ENCODE results near the gene PCDHB4. TPM values are rescaled to one million over a fixed set of nuclear protein-coding genes. Genes with fewer than 3 reads are reported as not detected.

PCDHB4 gene
- total and polyA plus RNA-seq, 10 of the 15 experiments (the other 5 are each of a cell fraction or from before 2014, with no cell fraction given) = not detected

Other genes with a start within 250 kb of the PCDHB4 start
Only the 7 nearest of the 29 such genes appear.
- gene PCDHB2, start 27.2 kb upstream of the PCDHB4 start, total RNA-seq (2014; rRNA removed) = 0.17 TPM in 1 of 2 replicates, not detected in the other
- gene PCDHB2, start 27.2 kb upstream of the PCDHB4 start, total RNA-seq (2014; rRNA removed; fragmentation: Illumina TruSeq; extraction: Trizol) = not detected in 2 replicates
- gene PCDHB2, start 27.2 kb upstream of the PCDHB4 start, total RNA-seq (2021) = 0.13 TPM in 1 of 2 replicates, not detected in the other
- gene PCDHB2, start 27.2 kb upstream of the PCDHB4 start, polyA plus RNA-seq (2011; rRNA removed) = 0.11 TPM in 1 of 2 replicates, not detected in the other
- not detected in 2 replicates for gene PCDHB2, start 27.2 kb upstream of the PCDHB4 start, polyA plus RNA-seq (2014; fragmentation: Illumina TruSeq; extraction: Trizol)
- not detected for gene PCDHB2, start 27.2 kb upstream of the PCDHB4 start, polyA plus RNA-seq (2014; fragmentation: Nextera tagmentation; extraction: Ambion mirVana)
- 0.04 TPM in 1 of 2 replicates, not detected in the other for gene PCDHB2, start 27.2 kb upstream of the PCDHB4 start, polyA plus RNA-seq (2014; rRNA removed)
- under 1 TPM in 1 of 2 experiments, not detected in 1; 0.08 TPM for gene PCDHB2, start 27.2 kb upstream of the PCDHB4 start, polyA plus RNA-seq (2016; fragmentation: Nextera tagmentation; extraction: Ambion mirVana)
- not detected in 2 replicates for gene PCDHB3, start 21.3 kb upstream of the PCDHB4 start, total RNA-seq (2014; rRNA removed)
- not detected in 2 replicates for gene PCDHB3, start 21.3 kb upstream of the PCDHB4 start, total RNA-seq (2014; rRNA removed; fragmentation: Illumina TruSeq; extraction: Trizol)
- gene PCDHB3, start 21.3 kb upstream of the PCDHB4 start, total RNA-seq (2021) = not detected in 2 replicates
- not detected in 2 replicates for gene PCDHB3, start 21.3 kb upstream of the PCDHB4 start, polyA plus RNA-seq (2011; rRNA removed)
- gene PCDHB3, start 21.3 kb upstream of the PCDHB4 start, polyA plus RNA-seq (2014; fragmentation: Illumina TruSeq; extraction: Trizol) = 0.05 TPM in 1 of 2 replicates, not detected in the other
- gene PCDHB3, start 21.3 kb upstream of the PCDHB4 start, polyA plus RNA-seq (2014; fragmentation: Nextera tagmentation; extraction: Ambion mirVana) = not detected
- not detected in 2 replicates for gene PCDHB3, start 21.3 kb upstream of the PCDHB4 start, polyA plus RNA-seq (2014; rRNA removed)
- gene PCDHB3, start 21.3 kb upstream of the PCDHB4 start, polyA plus RNA-seq (2016; fragmentation: Nextera tagmentation; extraction: Ambion mirVana) = not detected
- gene PCDHB5, start 13.4 kb downstream of the PCDHB4 start, total RNA-seq (2014; rRNA removed) = not detected in 2 replicates
- gene PCDHB5, start 13.4 kb downstream of the PCDHB4 start, total RNA-seq (2014; rRNA removed; fragmentation: Illumina TruSeq; extraction: Trizol) = not detected in 2 replicates
- not detected in 2 replicates for gene PCDHB5, start 13.4 kb downstream of the PCDHB4 start, total RNA-seq (2021)
- gene PCDHB5, start 13.4 kb downstream of the PCDHB4 start, polyA plus RNA-seq (2011; rRNA removed) = 0.03 TPM in 1 of 2 replicates, not detected in the other
- gene PCDHB5, start 13.4 kb downstream of the PCDHB4 start, polyA plus RNA-seq (2014; fragmentation: Illumina TruSeq; extraction: Trizol) = not detected in 2 replicates
- not detected for gene PCDHB5, start 13.4 kb downstream of the PCDHB4 start, polyA plus RNA-seq (2014; fragmentation: Nextera tagmentation; extraction: Ambion mirVana)
- not detected in 2 replicates for gene PCDHB5, start 13.4 kb downstream of the PCDHB4 start, polyA plus RNA-seq (2014; rRNA removed)
- under 1 TPM in 1 of 2 experiments, not detected in 1; 0.09 TPM for gene PCDHB5, start 13.4 kb downstream of the PCDHB4 start, polyA plus RNA-seq (2016; fragmentation: Nextera tagmentation; extraction: Ambion mirVana)
- gene PCDHB6, start 28.2 kb downstream of the PCDHB4 start, total RNA-seq (2014; rRNA removed) = not detected in 2 replicates
- gene PCDHB6, start 28.2 kb downstream of the PCDHB4 start, total RNA-seq (2014; rRNA removed; fragmentation: Illumina TruSeq; extraction: Trizol) = not detected in 2 replicates
- gene PCDHB6, start 28.2 kb downstream of the PCDHB4 start, total RNA-seq (2021) = not detected in 2 replicates
- 0.03 TPM in 1 of 2 replicates, not detected in the other for gene PCDHB6, start 28.2 kb downstream of the PCDHB4 start, polyA plus RNA-seq (2011; rRNA removed)
- not detected in 2 replicates for gene PCDHB6, start 28.2 kb downstream of the PCDHB4 start, polyA plus RNA-seq (2014; fragmentation: Illumina TruSeq; extraction: Trizol)
- gene PCDHB6, start 28.2 kb downstream of the PCDHB4 start, polyA plus RNA-seq (2014; fragmentation: Nextera tagmentation; extraction: Ambion mirVana) = not detected
- gene PCDHB6, start 28.2 kb downstream of the PCDHB4 start, polyA plus RNA-seq (2014; rRNA removed) = not detected in 2 replicates
- gene PCDHB6, start 28.2 kb downstream of the PCDHB4 start, polyA plus RNA-seq (2016; fragmentation: Nextera tagmentation; extraction: Ambion mirVana) = not detected
- not detected in 2 replicates for gene PCDHB7, start 50.8 kb downstream of the PCDHB4 start, total RNA-seq (2014; rRNA removed)
- gene PCDHB7, start 50.8 kb downstream of the PCDHB4 start, total RNA-seq (2014; rRNA removed; fragmentation: Illumina TruSeq; extraction: Trizol) = not detected in 2 replicates
- gene PCDHB7, start 50.8 kb downstream of the PCDHB4 start, total RNA-seq (2021) = not detected in 2 replicates
- gene PCDHB7, start 50.8 kb downstream of the PCDHB4 start, polyA plus RNA-seq (2011; rRNA removed) = not detected in 2 replicates
- not detected in 2 replicates for gene PCDHB7, start 50.8 kb downstream of the PCDHB4 start, polyA plus RNA-seq (2014; fragmentation: Illumina TruSeq; extraction: Trizol)
- gene PCDHB7, start 50.8 kb downstream of the PCDHB4 start, polyA plus RNA-seq (2014; fragmentation: Nextera tagmentation; extraction: Ambion mirVana) = not detected
- not detected in 2 replicates for gene PCDHB7, start 50.8 kb downstream of the PCDHB4 start, polyA plus RNA-seq (2014; rRNA removed)
- gene PCDHB7, start 50.8 kb downstream of the PCDHB4 start, polyA plus RNA-seq (2016; fragmentation: Nextera tagmentation; extraction: Ambion mirVana) = not detected
- not detected in 2 replicates for gene PCDHB8, start 56.0 kb downstream of the PCDHB4 start, total RNA-seq (2014; rRNA removed)
- not detected in 2 replicates for gene PCDHB8, start 56.0 kb downstream of the PCDHB4 start, total RNA-seq (2014; rRNA removed; fragmentation: Illumina TruSeq; extraction: Trizol)
- gene PCDHB8, start 56.0 kb downstream of the PCDHB4 start, total RNA-seq (2021) = not detected in 2 replicates
- not detected in 2 replicates for gene PCDHB8, start 56.0 kb downstream of the PCDHB4 start, polyA plus RNA-seq (2011; rRNA removed)
- gene PCDHB8, start 56.0 kb downstream of the PCDHB4 start, polyA plus RNA-seq (2014; fragmentation: Illumina TruSeq; extraction: Trizol) = not detected in 2 replicates
- not detected for gene PCDHB8, start 56.0 kb downstream of the PCDHB4 start, polyA plus RNA-seq (2014; fragmentation: Nextera tagmentation; extraction: Ambion mirVana)
- gene PCDHB8, start 56.0 kb downstream of the PCDHB4 start, polyA plus RNA-seq (2014; rRNA removed) = not detected in 2 replicates
- gene PCDHB8, start 56.0 kb downstream of the PCDHB4 start, polyA plus RNA-seq (2016; fragmentation: Nextera tagmentation; extraction: Ambion mirVana) = not detected
- gene PCDHB16, start 60.6 kb downstream of the PCDHB4 start, total RNA-seq (2014; rRNA removed) = not detected in 2 replicates
- not detected in 2 replicates for gene PCDHB16, start 60.6 kb downstream of the PCDHB4 start, total RNA-seq (2014; rRNA removed; fragmentation: Illumina TruSeq; extraction: Trizol)
- gene PCDHB16, start 60.6 kb downstream of the PCDHB4 start, total RNA-seq (2021) = not detected in 2 replicates
- 0.01 TPM in 2 replicates for gene PCDHB16, start 60.6 kb downstream of the PCDHB4 start, polyA plus RNA-seq (2011; rRNA removed)
- not detected in 2 replicates for gene PCDHB16, start 60.6 kb downstream of the PCDHB4 start, polyA plus RNA-seq (2014; fragmentation: Illumina TruSeq; extraction: Trizol)
- not detected for gene PCDHB16, start 60.6 kb downstream of the PCDHB4 start, polyA plus RNA-seq (2014; fragmentation: Nextera tagmentation; extraction: Ambion mirVana)
- gene PCDHB16, start 60.6 kb downstream of the PCDHB4 start, polyA plus RNA-seq (2014; rRNA removed) = not detected in 2 replicates
- gene PCDHB16, start 60.6 kb downstream of the PCDHB4 start, polyA plus RNA-seq (2016; fragmentation: Nextera tagmentation; extraction: Ambion mirVana) = not detected